H9 (cell line): Measurements from ENCODE around the gene CFAP161. TPM values are rescaled to one million over a fixed set of nuclear protein-coding genes. Genes with fewer than 3 reads are reported as not detected.

Experiments
- DNase-seq: peaks from one replicate; pipeline ENCODE4 v3.0.0-alpha.2; 2017
- H2AFZ ChIP-seq: one replicate; pipeline ENCODE4 v1.6.1; 2013; ENCODE audit warnings: mild to moderate bottlenecking, low read length, control low read depth, moderate library complexity
- H2AK5ac ChIP-seq: 2 replicates; pipeline ENCODE4 v1.6.1; 2013; ENCODE audit warnings: low read length, control low read depth, mixed read lengths; ENCODE audit not compliant: insufficient read length
- H2BK120ac ChIP-seq: one replicate; pipeline ENCODE4 v1.6.1; 2013; ENCODE audit warnings: low read depth, mild to moderate bottlenecking, low read length, control low read depth, inconsistent platforms; ENCODE audit not compliant: poor library complexity, severe bottlenecking
- H2BK12ac ChIP-seq: 2 replicates; pipeline ENCODE4 v1.6.1; 2013; ENCODE audit warnings: low read length, control low read depth, mixed read lengths, low read depth; ENCODE audit not compliant: insufficient read length
- H2BK15ac ChIP-seq: 2 replicates; pipeline ENCODE4 v1.6.1; 2013; ENCODE audit warnings: low read depth, low read length, control low read depth
- H2BK20ac ChIP-seq: one replicate; pipeline ENCODE4 v1.6.1; 2013; ENCODE audit warnings: low read depth, mild to moderate bottlenecking, low read length, control low read depth, inconsistent platforms; ENCODE audit not compliant: poor library complexity, severe bottlenecking
- H2BK5ac ChIP-seq: 2 replicates; pipeline ENCODE4 v1.6.1; 2013; ENCODE audit warnings: low read length, control low read depth, mixed read lengths; ENCODE audit not compliant: insufficient read length
- H3K14ac ChIP-seq: 2 replicates; pipeline ENCODE4 v1.6.1; 2013; ENCODE audit warnings: low read length, control low read depth; ENCODE audit not compliant: insufficient read depth
- H3K18ac ChIP-seq: 2 replicates; pipeline ENCODE4 v1.6.1; 2013; ENCODE audit warnings: low read depth, mild to moderate bottlenecking, mixed read lengths, low read length, control low read depth; ENCODE audit not compliant: insufficient read length
- H3K23ac ChIP-seq: 2 replicates; pipeline ENCODE4 v1.6.1; 2013; ENCODE audit warnings: low read length, control low read depth, mixed read lengths, low read depth; ENCODE audit not compliant: insufficient read length
- H3K23me2 ChIP-seq: 2 replicates; pipeline ENCODE4 v1.6.1; 2013; ENCODE audit warnings: low read depth, mild to moderate bottlenecking, mixed read lengths, low read length, control low read depth; ENCODE audit not compliant: insufficient read length, poor library complexity, severe bottlenecking
- H3K27ac ChIP-seq: 2 replicates; pipeline ENCODE4 v1.5.1; 2013; ENCODE audit warnings: low read length, control low read depth, mixed read lengths, low read depth; ENCODE audit not compliant: insufficient read length
- H3K27me3 ChIP-seq: 2 replicates; pipeline ENCODE4 v1.6.1; 2013; ENCODE audit warnings: low read length, control low read depth, inconsistent platforms; ENCODE audit not compliant: insufficient read depth
- H3K4ac ChIP-seq: 2 replicates; pipeline ENCODE4 v1.6.1; 2013; ENCODE audit warnings: low read depth, mild to moderate bottlenecking, control low read depth, inconsistent platforms, low read length, moderate library complexity
- H3K4me1 ChIP-seq: 2 replicates; pipeline ENCODE4 v1.6.1; 2013; ENCODE audit warnings: low read length, control low read depth, inconsistent platforms; ENCODE audit not compliant: insufficient read depth
- H3K4me2 ChIP-seq: 2 replicates; pipeline ENCODE4 v1.6.1; 2013; ENCODE audit warnings: low read length, control low read depth, mixed read lengths; ENCODE audit not compliant: insufficient read length, insufficient read depth
- H3K56ac ChIP-seq: 2 replicates; pipeline ENCODE4 v1.6.1; 2013; ENCODE audit warnings: low read depth, mild to moderate bottlenecking, mixed read lengths, low read length, control low read depth; ENCODE audit not compliant: insufficient read length
- H3K79me1 ChIP-seq: 2 replicates; pipeline ENCODE4 v1.6.1; 2013; ENCODE audit warnings: low read depth, mild to moderate bottlenecking, moderate library complexity, low read length, control low read depth, inconsistent platforms; ENCODE audit not compliant: insufficient read depth, poor library complexity, severe bottlenecking
- H3K79me2 ChIP-seq: 2 replicates; pipeline ENCODE4 v1.6.1; 2013; ENCODE audit warnings: low read length, control low read depth, inconsistent platforms; ENCODE audit not compliant: insufficient read depth
- H3K9ac ChIP-seq: 2 replicates; pipeline ENCODE4 v1.6.1; 2013; ENCODE audit warnings: low read length, control low read depth, mixed read lengths; ENCODE audit not compliant: insufficient read length; ENCODE audit errors: extremely low read depth
- H3K9me3 ChIP-seq: one replicate; pipeline ENCODE4 v1.6.1; 2013; ENCODE audit warnings: low read depth, low read length, inconsistent platforms; ENCODE audit not compliant: control insufficient read depth
- H3T11ph ChIP-seq: one replicate; pipeline ENCODE4 v1.6.1; 2013; ENCODE audit warnings: mild to moderate bottlenecking, low read length, control low read depth, inconsistent platforms
- H4K20me1 ChIP-seq: one replicate; pipeline ENCODE4 v1.6.1; 2013; ENCODE audit not compliant: control insufficient read depth, insufficient read length, insufficient read depth
- H4K5ac ChIP-seq: 2 replicates; pipeline ENCODE4 v1.6.1; 2013; ENCODE audit warnings: low read depth, mild to moderate bottlenecking, mixed read lengths, low read length, control low read depth; ENCODE audit not compliant: insufficient read length
- H4K8ac ChIP-seq: replicated peaks from 2 replicates; pipeline ENCODE4 v1.6.1; 2013; ENCODE audit warnings: low read length, control low read depth, mixed read lengths, low read depth; ENCODE audit not compliant: insufficient read length
- H4K91ac ChIP-seq: 2 replicates; pipeline ENCODE4 v1.6.1; 2013; ENCODE audit warnings: low read depth, mild to moderate bottlenecking, moderate library complexity, mixed read lengths, low read length, control low read depth; ENCODE audit not compliant: insufficient read length
- H3K27ac Mint-ChIP-seq, 3 experiments: 2 replicates in 2 of 3; 3 replicates in 1 of 3; pipeline ENCODE4 v1.8.0; 2020 to 2021; ENCODE audit warnings: mixed read lengths in 3 of 3, mild to moderate bottlenecking in 1 of 3, moderate library complexity in 1 of 3
- H3K27me3 Mint-ChIP-seq: 2 replicates; pipeline ENCODE4 v1.8.0; 2021; ENCODE audit warnings: low read depth, mild to moderate bottlenecking, moderate library complexity, mixed read lengths
- H3K36me3 Mint-ChIP-seq, 3 experiments: 2 replicates in 2 of 3; 3 replicates in 1 of 3; pipeline ENCODE4 v1.8.0; 2020 to 2021; ENCODE audit warnings: low read depth in 3 of 3, mixed read lengths in 3 of 3; ENCODE audit not compliant: insufficient read depth in 1 of 3
- H3K4me1 Mint-ChIP-seq, 2 experiments: 2 replicates each; pipeline ENCODE4 v1.8.0; 2020; ENCODE audit warnings: mixed read lengths in 2 of 2
- H3K4me3 Mint-ChIP-seq, 2 experiments: 2 replicates in 1 of 2; 3 replicates in 1 of 2; pipeline ENCODE4 v1.8.0; 2020 to 2021; ENCODE audit warnings: mild to moderate bottlenecking in 2 of 2, mixed read lengths in 2 of 2, moderate library complexity in 1 of 2
- H3K9me3 Mint-ChIP-seq, 2 experiments: 2 replicates in 1 of 2; 3 replicates in 1 of 2; pipeline ENCODE4 v1.8.0; 2020; ENCODE audit warnings: mild to moderate bottlenecking in 2 of 2, mixed read lengths in 2 of 2, moderate library complexity in 1 of 2
- CTCF ChIP-seq: fragments of 200-600 bp; sonication (generic); conservative IDR thresholded peaks from 3 replicates; pipeline ENCODE4 v1.8.0; 2021; ENCODE audit warnings: antibody characterized with exemption, mild to moderate bottlenecking
- WGBS: extraction: QIAGEN DNeasy Blood & Tissue Kit; methylation state at CpG from one replicate; pipeline ENCODE4 v1.1.7; 2013; ENCODE audit warnings: missing lambda C conversion rate, low lambda C conversion rate, mixed read lengths; ENCODE audit not compliant: insufficient read length; ENCODE audit errors: extremely low coverage; 5-methylcytosine and 5-hydroxymethylcytosine counted together
- total RNA-seq: library from RNA; stranded (reverse); gene quantifications from 2 replicates; pipeline ENCODE4 v1.2.1, GENCODE V29; 2021

The CFAP161 gene
- total RNA-seq, 1 experiment from 2014 or later: 0.24 TPM

DNA sequence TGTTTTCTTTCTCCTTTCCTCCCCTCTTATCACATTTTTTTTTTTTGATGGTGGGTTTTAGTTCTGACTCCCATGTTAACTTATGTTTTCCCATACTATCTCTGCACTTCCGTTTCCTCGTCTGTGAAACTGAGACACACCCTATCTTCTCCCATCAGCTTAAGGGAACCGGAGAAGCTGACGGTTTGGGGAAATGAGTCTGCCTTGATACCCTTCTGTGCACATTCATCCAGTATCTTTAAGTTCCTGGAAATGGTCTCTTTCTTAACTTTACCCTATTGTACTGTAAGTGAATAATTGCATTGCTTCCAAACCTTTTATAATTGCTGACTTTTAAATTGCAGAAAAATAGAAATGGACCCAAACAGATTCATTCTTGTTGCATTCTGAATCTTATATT, 26.2 kb upstream of the CFAP161 start:
- no CpG with 5 or more reads among the region's 4 CpGs for WGBS
- Histone ChIP-seq H3K4me1 (no peaks in the 10 kb centered on the region), H4K5ac (no peak overlapping the region), H4K20me1 (no peaks in the 10 kb centered on the region), H3K79me1 (no peaks in the 10 kb centered on the region), H2BK120ac (no peak overlapping the region), H3K14ac (no peak overlapping the region), H3K27ac (no peak overlapping the region), H3K4me2 (no peak overlapping the region), H3K9ac (no peak overlapping the region), H3K23me2 (no peaks in the 10 kb centered on the region), H2AFZ (no peak overlapping the region), H2BK12ac (no peak overlapping the region), H3K23ac (no peak overlapping the region), H3K79me2 (no peaks in the 10 kb centered on the region), H4K8ac (no peak overlapping the region), H4K91ac (no peak overlapping the region), H2AK5ac (no peak overlapping the region), H2BK5ac (no peak overlapping the region), H3K18ac (no peak overlapping the region), H2BK20ac (no peak overlapping the region), H3T11ph (no peak overlapping the region), H3K56ac (no peak overlapping the region), H3K27me3 (no peaks in the 10 kb centered on the region), H2BK15ac (no peak overlapping the region), H3K4ac (no peak overlapping the region), H3K9me3 (no peaks in the 10 kb centered on the region)
- no peaks in the 10 kb centered on the region; a peak in 1 of 5 replicates for H3K9me3 Mint-ChIP-seq
- H3K4me3 Mint-ChIP-seq: no peak overlapping the region
- no peak for TF ChIP-seq CTCF
- no peak for DNase-seq
- H3K27ac Mint-ChIP-seq: no peak overlapping the region
- no peaks in the 10 kb centered on the region for H3K36me3 Mint-ChIP-seq
- peaks cover 6% of the 10 kb centered on the region for H3K27me3 Mint-ChIP-seq
- peaks cover 5 to 7% of the 10 kb centered on the region in 2 experiments for H3K4me1 Mint-ChIP-seq
